ENCODE measurements around the gene TMEM72. TPM values are rescaled to one million over a fixed set of nuclear protein-coding genes. Genes with fewer than 3 reads are reported as not detected.

TMEM72 gene
- total and polyA plus RNA-seq, 2 of the 13 experiments (the other 11 are each of a cell fraction or from before 2014, with no cell fraction given) = 0.04 TPM; not detected in 1

GRCh38 chr10:44959247-44960087 is 48.3 kb downstream of the TMEM72 start, which contains the start of gene RASSF4:
Gene RASSF4, plus strand, starts transcription at chr10:44959802. Its CDS starts 10,401 bp downstream, at chr10:44970203.
- DNase-seq (ENCODE audit: low spot score) (peak; percentile 81), ATAC-seq (peak; percentile 89), FAIRE-seq (no peak)
- Histone ChIP-seq H3K4me3 (replicated peaks in 1 of 3; ENCODE audit: insufficient read depth in 1 of 3, low read depth in 2 of 3, low read length in 3 of 3) (peak within 1 kb of the TSS; percentile 82 to 85 (median 84)), H3K9ac (ENCODE audit: insufficient read depth, low read depth, low read length) (peak within 1 kb of the TSS; percentile 86), H3K36me3 (replicated peaks in 1 of 2; ENCODE audit: control insufficient read depth in 1 of 2, insufficient read depth in 2 of 2, low read length in 2 of 2) (peaks cover 0 to 6% of the 10 kb centered on the region in 2 experiments; a peak in 2 of 5 replicates), H3K27me3 (ENCODE audit: control insufficient read depth in 1 of 2, insufficient read depth in 2 of 2, low read length in 2 of 2) (no peaks in the 10 kb centered on the region; a peak in 1 of 5 replicates), H3K9me3 (ENCODE audit: low read length) (no peaks in the 10 kb centered on the region), H3K4me2 (ENCODE audit: low read depth, low read length) (peak within 1 kb of the TSS; percentile 95), H3K79me2 (ENCODE audit: insufficient read depth, low read length) (peaks cover 51% of the 10 kb centered on the region), H3K4me1 (ENCODE audit: insufficient read depth, low read length) (peaks cover 65% of the 10 kb centered on the region), H4K20me1 (ENCODE audit: insufficient read depth, low read length) (peaks cover 4% of the 10 kb centered on the region; the same call in 1 of the 2 replicates), H3K27ac (ENCODE audit: extremely low read length, insufficient read depth, low read length) (peak within 1 kb of the TSS; percentile 90), H2AFZ (ENCODE audit: low read length) (no peak within 1 kb of the TSS)
- BruUV-seq (replicated peaks) = no TSS peak
- in situ Hi-C loops (cut with HindIII; ENCODE audit: extremely low pct_ligation_motif_present, low pct_unique_long_range_greater_than_20kb) = loop anchor here (25.0 kb wide), 1 partner anchor 1547 kb away; the partner anchor contains the start of gene HNRNPF
- intact Hi-C loops (cut with micrococcal nuclease; ENCODE audit: unreplicated experiment) = loop anchor here (1.0 to 2.0 kb wide), 2 partner anchors 15 to 24 kb away; no protein-coding TSS in a partner anchor
- CTCF ChIA-PET (ENCODE audit: low intra/inter-chr PET ratio, low total read pairs) = interaction anchor here (1.2 to 1.5 kb wide), 2 partner anchors 16 to 27 kb away, joined by 4 to 5 read pairs; no protein-coding TSS in a partner anchor
- POLR2A ChIA-PET = interaction anchor here (1.0 to 13.2 kb wide), 9 partner anchors 9 to 48 kb away, joined by 3 to 407 read pairs (median 6); partner anchors contain the start of genes DEPP1 and TMEM72
- no CpG with 5 or more reads among the region's 74 CpGs for WGBS (ENCODE audit: low lambda C conversion rate)
- TF ChIP-seq ZNF432 (CRISPR knock-in tag; IDR thresholded peaks at IDR 0.05; ENCODE audit: borderline replicate concordance) (no peak), MIER3 (CRISPR knock-in tag; IDR thresholded peaks at IDR 0.05; ENCODE audit: borderline replicate concordance) (no peak), ARHGAP35 (CRISPR knock-in tag; IDR thresholded peaks at IDR 0.05; ENCODE audit: borderline replicate concordance) (no peak), KAT8 (CRISPR knock-in tag; IDR thresholded peaks at IDR 0.05) (peak; percentile 88), ZNF598 (CRISPR knock-in tag; IDR thresholded peaks at IDR 0.05; ENCODE audit: borderline replicate concordance) (no peak), MAZ (IDR thresholded peaks at IDR 0.05; ENCODE audit: borderline replicate concordance, low read depth, low read length) (0 out of 2 replicates have a peak, but pooled peaks have one; percentile 32), MAZ (CRISPR knock-in tag; IDR thresholded peaks at IDR 0.05; ENCODE audit: low read depth) (peak; percentile 56), CCAR2 (optimal IDR thresholded peaks at IDR 0.05; ENCODE audit: low read depth, low read length) (no peak), TRIM24 (CRISPR knock-in tag; IDR thresholded peaks at IDR 0.05) (no peak), HIVEP1 (CRISPR knock-in tag; IDR thresholded peaks at IDR 0.05) (peak; percentile 52; the same call in 1 of the 2 replicates), TMF1 (CRISPR knock-in tag; IDR thresholded peaks at IDR 0.05; ENCODE audit: low read depth) (peak; percentile 80), ZNF574 (CRISPR knock-in tag; IDR thresholded peaks at IDR 0.05) (peak; percentile 62), SRY (CRISPR knock-in tag; IDR thresholded peaks at IDR 0.05) (0 out of 2 replicates have a peak, but pooled peaks have one; percentile 59)
- TF ChIP-seq, protein P1, sequence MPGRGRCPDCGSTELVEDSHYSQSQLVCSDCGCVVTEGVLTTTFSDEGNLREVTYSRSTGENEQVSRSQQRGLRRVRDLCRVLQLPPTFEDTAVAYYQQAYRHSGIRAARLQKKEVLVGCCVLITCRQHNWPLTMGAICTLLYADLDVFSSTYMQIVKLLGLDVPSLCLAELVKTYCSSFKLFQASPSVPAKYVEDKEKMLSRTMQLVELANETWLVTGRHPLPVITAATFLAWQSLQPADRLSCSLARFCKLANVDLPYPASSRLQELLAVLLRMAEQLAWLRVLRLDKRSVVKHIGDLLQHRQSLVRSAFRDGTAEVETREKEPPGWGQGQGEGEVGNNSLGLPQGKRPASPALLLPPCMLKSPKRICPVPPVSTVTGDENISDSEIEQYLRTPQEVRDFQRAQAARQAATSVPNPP (CRISPR knock-in tag; IDR thresholded peaks at IDR 0.05) = no peak
- TF ChIP-seq, protein P2, sequence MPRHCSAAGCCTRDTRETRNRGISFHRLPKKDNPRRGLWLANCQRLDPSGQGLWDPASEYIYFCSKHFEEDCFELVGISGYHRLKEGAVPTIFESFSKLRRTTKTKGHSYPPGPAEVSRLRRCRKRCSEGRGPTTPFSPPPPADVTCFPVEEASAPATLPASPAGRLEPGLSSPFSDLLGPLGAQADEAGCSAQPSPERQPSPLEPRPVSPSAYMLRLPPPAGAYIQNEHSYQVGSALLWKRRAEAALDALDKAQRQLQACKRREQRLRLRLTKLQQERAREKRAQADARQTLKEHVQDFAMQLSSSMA (CRISPR knock-in tag; IDR thresholded peaks at IDR 0.05) = no peak
- TF ChIP-seq, protein P3, sequence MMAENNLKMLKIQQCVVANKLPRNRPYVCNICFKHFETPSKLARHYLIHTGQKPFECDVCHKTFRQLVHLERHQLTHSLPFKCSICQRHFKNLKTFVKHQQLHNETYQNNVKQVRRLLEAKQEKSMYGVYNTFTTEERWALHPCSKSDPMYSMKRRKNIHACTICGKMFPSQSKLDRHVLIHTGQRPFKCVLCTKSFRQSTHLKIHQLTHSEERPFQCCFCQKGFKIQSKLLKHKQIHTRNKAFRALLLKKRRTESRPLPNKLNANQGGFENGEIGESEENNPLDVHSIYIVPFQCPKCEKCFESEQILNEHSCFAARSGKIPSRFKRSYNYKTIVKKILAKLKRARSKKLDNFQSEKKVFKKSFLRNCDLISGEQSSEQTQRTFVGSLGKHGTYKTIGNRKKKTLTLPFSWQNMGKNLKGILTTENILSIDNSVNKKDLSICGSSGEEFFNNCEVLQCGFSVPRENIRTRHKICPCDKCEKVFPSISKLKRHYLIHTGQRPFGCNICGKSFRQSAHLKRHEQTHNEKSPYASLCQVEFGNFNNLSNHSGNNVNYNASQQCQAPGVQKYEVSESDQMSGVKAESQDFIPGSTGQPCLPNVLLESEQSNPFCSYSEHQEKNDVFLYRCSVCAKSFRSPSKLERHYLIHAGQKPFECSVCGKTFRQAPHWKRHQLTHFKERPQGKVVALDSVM (CRISPR knock-in tag; IDR thresholded peaks at IDR 0.05) = no peak
